Sigmoid colon (tissue), 7 donors: ENCODE results near the gene SIN3A. TPM values are rescaled to one million over a fixed set of nuclear protein-coding genes. Genes with fewer than 3 reads are reported as not detected.

Experiments used
- DNase-seq: peaks from one replicate; pipeline ENCODE4 v3.0.0-alpha.2; 2019
- H3K27ac ChIP-seq, 4 donors: fragments of 200-600 bp; sonication (generic); one replicate each; pipeline ENCODE4 v1.5.1; 2016 to 2019; ENCODE audit warnings: mild to moderate bottlenecking in 1 of 4
- H3K27me3 ChIP-seq, 3 donors: fragments of 200-600 bp; sonication (generic); one replicate each; pipeline ENCODE4 v1.5.1; 2019; ENCODE audit warnings: mild to moderate bottlenecking in 1 of 3
- H3K36me3 ChIP-seq, 4 donors: fragments of 200-600 bp; sonication (generic); one replicate each; pipeline ENCODE4 v1.5.1; 2016 to 2019
- H3K4me1 ChIP-seq, 4 donors: fragments of 200-600 bp; sonication (generic); one replicate each; pipeline ENCODE4 v1.5.1; 2017 to 2019
- H3K4me3 ChIP-seq, 4 donors: fragments of 200-600 bp; sonication (generic); one replicate each; pipeline ENCODE4 v1.5.1; 2017 to 2019; ENCODE audit warnings: mild to moderate bottlenecking in 2 of 4, moderate library complexity in 1 of 4
- H3K9me3 ChIP-seq, 4 donors: fragments of 200-600 bp in 3 of 4; sonication (generic) in 3 of 4; one replicate each; pipeline versions ENCODE4 v1.5.1 to v1.6.1; 2013 to 2019
- EP300 ChIP-seq, 4 donors: sonication (generic); formaldehyde crosslinking; IDR thresholded peaks; one replicate each; pipeline ENCODE4 v1.6.1; 2017; ENCODE audit warnings: antibody characterized with exemption in 4 of 4
- POLR2A ChIP-seq, 2 donors: fragments of 450-650 bp; IDR thresholded peaks; one replicate each; pipeline ENCODE4 v1.6.1; 2016; ENCODE audit warnings: antibody characterized with exemption in 2 of 2, mild to moderate bottlenecking in 2 of 2, moderate library complexity in 2 of 2
- POLR2AphosphoS5 ChIP-seq, 4 donors: sonication (generic); formaldehyde crosslinking; IDR thresholded peaks; one replicate each; pipeline ENCODE4 v1.6.1; 2017; ENCODE audit warnings: antibody characterized with exemption in 4 of 4
- WGBS, 2 donors: extraction: QIAGEN DNeasy Blood & Tissue Kit; methylation state at CpG; one replicate each; pipeline ENCODE4 v1.1.7; 2013; 5-methylcytosine and 5-hydroxymethylcytosine counted together
- intact Hi-C: fragments of 100-400 bp; cut with DNase I; formaldehyde crosslinking; loops from one replicate; pipeline ENCODE4 v1.15.1; 2023
- polyA plus RNA-seq, 3 donors: library from polyadenylated mRNA; stranded (reverse); fragments of 200-250 nt; gene quantifications; one replicate each; pipeline ENCODE4 v1.2.3, GENCODE V29; 2013
- total RNA-seq, 4 donors: library from RNA; depleted of rRNA; stranded (reverse); fragments of >200 nt; gene quantifications; one replicate each; pipeline ENCODE4 v1.1.0, GENCODE V29; 2016
- TF ChIP-seq, protein P1 (sequence below), 4 experiments: fragments of 450-650 bp in 3 of 4; fragments of 200-600 bp in 1 of 4; IDR thresholded peaks; one replicate each; pipeline ENCODE4 v1.5.1; 2016 to 2019; ENCODE audit warnings: antibody characterized with exemption in 4 of 4, mild to moderate bottlenecking in 3 of 4, moderate library complexity in 2 of 4
- donor health status: healthy with polysubstance abuse.
- donor health status: Bipolar disorder and iron deficiency.
- donor health status: healthy.

SIN3A gene
- total and polyA plus RNA-seq, 7 donors: 7.9 to 41.8 (median 34.6) TPM

DNA sequence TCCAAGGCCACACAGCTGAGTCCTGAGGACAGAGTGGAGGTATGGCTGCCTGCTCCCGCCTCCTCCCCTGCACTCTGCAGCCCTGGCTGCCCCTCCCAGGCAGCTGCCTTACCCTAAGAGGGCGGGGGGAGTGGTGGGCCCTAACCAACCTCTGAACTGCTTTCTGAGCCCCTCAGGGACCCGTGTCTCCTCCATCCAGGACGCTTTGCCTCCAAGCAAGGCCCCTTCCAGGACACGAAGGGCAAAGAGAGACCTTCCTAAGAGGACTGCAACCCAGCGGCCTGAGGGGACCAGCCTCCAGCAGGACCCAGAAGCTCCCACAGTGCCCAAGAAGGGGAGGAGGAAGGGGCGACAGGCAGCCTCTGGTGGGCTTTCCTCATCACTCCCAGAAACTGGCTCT is 97.0 kb downstream of the SIN3A start:
- no peaks in the 10 kb centered on the region for H3K9me3 ChIP-seq
- H3K27ac ChIP-seq: no peak overlapping the region
- DNase-seq: no peak
- H3K4me3 ChIP-seq: no peak overlapping the region
- 87 to 89% methylated on average over 7 of the region's 7 CpGs for WGBS, 2 donors
- peaks cover 0 to 4% (median under 1%) of the 10 kb centered on the region in 4 donors for H3K4me1 ChIP-seq
- no peaks in the 10 kb centered on the region for H3K27me3 ChIP-seq
- peaks cover 14 to 41% (median 26%) of the 10 kb centered on the region in 4 donors for H3K36me3 ChIP-seq
- intact Hi-C loops: no loop called here
- TF ChIP-seq EP300 (IDR thresholded peaks at IDR 0.05): no peak
- TF ChIP-seq, protein P1, sequence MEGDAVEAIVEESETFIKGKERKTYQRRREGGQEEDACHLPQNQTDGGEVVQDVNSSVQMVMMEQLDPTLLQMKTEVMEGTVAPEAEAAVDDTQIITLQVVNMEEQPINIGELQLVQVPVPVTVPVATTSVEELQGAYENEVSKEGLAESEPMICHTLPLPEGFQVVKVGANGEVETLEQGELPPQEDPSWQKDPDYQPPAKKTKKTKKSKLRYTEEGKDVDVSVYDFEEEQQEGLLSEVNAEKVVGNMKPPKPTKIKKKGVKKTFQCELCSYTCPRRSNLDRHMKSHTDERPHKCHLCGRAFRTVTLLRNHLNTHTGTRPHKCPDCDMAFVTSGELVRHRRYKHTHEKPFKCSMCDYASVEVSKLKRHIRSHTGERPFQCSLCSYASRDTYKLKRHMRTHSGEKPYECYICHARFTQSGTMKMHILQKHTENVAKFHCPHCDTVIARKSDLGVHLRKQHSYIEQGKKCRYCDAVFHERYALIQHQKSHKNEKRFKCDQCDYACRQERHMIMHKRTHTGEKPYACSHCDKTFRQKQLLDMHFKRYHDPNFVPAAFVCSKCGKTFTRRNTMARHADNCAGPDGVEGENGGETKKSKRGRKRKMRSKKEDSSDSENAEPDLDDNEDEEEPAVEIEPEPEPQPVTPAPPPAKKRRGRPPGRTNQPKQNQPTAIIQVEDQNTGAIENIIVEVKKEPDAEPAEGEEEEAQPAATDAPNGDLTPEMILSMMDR (IDR thresholded peaks at IDR 0.05): no peak
- no peak for TF ChIP-seq POLR2A (IDR thresholded peaks at IDR 0.05)
- peak in 1 of 4 donors; percentile 14 for TF ChIP-seq POLR2AphosphoS5 (IDR thresholded peaks at IDR 0.05)

DNA sequence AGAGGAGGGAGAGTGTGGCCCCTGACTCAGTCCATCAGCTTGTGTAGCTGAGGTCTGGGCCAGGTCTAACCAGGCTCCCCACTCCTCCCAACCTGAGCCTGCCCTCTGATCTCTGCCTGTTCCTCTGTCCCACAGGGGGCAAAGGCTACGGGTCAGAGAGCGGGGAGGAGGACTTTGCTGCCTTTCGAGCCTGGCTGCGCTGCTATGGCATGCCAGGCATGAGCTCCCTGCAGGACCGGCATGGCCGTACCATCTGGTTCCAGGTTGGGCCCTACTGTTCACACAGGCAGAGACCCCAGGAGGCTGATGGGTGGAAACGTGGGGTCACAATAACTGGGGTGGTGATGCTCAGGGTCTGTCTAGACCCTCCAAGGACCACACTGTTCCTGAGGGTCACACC is 97.9 kb downstream of the SIN3A start:
- Histone ChIP-seq H3K36me3 (peaks cover 10 to 32% (median 20%) of the 10 kb centered on the region in 4 donors), H3K27ac (no peak overlapping the region), H3K27me3 (no peaks in the 10 kb centered on the region), H3K9me3 (no peaks in the 10 kb centered on the region), H3K4me3 (no peak overlapping the region), H3K4me1 (peaks cover 0 to 13% (median 8%) of the 10 kb centered on the region in 4 donors)
- DNase-seq: no peak
- 87 to 93% methylated on average over 7 of the region's 7 CpGs for WGBS, 2 donors
- intact Hi-C loops: no loop called here
- TF ChIP-seq, protein P1 (IDR thresholded peaks at IDR 0.05): no peak
- TF ChIP-seq EP300 (IDR thresholded peaks at IDR 0.05): no peak
- no peak for TF ChIP-seq POLR2A (IDR thresholded peaks at IDR 0.05)
- TF ChIP-seq POLR2AphosphoS5 (IDR thresholded peaks at IDR 0.05): no peak

DNA sequence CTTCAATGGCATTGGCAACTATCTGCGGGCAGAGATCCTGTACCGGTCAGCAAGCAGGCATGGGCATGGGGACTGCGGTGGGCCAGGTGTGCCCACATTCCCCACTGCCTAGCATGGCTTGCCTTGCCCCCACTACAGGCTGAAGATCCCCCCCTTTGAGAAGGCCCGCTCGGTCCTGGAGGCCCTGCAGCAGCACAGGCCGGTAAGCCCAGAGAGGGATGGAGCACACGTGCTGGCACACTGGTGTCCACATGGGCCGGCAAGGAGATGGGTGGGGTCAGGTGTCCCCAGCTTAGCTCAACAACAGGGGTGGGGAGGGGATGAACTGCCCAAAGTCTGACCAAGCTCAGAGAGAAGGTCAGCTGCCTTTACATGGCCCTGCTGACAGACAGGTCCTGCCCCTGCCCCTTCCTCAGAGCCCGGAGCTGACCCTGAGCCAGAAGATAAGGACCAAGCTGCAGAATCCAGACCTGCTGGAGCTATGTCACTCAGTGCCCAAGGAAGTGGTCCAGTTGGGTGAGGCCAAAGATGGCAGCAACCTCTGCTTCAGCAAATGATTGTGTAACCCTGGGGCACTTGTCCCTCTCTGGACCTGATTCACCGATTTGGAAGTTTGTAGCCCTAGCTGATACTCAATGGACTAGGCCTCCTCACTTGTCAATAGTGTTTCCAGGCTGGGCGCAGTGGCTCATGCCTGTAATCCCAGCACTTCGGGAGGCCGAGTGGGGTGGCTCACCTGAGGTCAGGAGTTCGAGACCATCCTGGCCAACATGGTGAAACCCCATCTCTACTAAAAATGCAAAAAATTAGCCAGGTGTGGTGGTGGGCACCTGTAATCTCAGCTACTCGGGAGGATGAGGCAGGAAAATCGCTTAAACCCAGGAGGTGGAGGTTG is 99.1 kb downstream of the SIN3A start:
- H3K36me3 ChIP-seq: peaks cover 10 to 23% (median 15%) of the 10 kb centered on the region in 4 donors
- H3K27ac ChIP-seq: no peak overlapping the region
- DNase-seq: no peak

DNA sequence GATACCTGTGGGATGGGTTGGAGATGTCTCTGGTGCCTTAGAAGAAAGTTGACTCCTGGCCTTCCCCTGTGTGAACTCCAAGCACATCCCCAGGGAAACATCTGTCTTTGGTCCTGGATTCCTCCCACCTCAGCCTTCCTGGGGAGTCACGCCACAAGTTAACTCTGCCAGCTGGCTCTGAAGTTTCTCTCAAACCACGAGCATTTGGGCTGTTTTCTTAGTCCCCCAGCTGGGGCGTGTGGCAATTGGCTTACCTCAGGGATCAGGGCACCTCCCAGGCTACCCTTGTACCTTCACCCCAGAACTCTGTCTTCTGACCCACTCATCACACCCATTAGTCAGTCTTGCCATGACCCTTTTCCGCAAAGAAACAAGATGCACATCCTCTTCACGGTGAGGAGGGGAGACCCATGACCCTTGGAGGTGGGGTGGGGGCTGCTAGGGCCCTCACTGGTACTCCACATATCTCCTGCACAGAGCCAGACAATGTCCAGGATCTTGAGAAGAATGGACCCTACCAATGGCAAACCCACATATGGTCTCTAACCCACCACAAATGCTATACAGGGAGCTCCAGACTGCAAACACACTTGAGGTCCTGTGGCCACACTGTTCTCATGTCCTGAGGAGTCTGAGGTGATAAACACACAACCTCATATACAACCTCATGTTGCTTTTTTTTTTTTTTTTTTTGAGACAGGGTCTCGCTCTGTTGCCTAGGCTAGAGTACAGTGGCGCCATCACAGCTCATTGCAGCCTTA is 100.7 kb downstream of the SIN3A start:
- Histone ChIP-seq H3K36me3 (peaks cover 0 to 8% (median 4%) of the 10 kb centered on the region in 4 donors), H3K27me3 (no peaks in the 10 kb centered on the region), H3K27ac (no peak overlapping the region), H3K4me3 (no peak overlapping the region), H3K9me3 (no peaks in the 10 kb centered on the region), H3K4me1 (peaks cover 0 to 24% (median 19%) of the 10 kb centered on the region in 4 donors)
- intact Hi-C loops: no loop called here
- no peak for DNase-seq
- WGBS, 2 donors: 75 to 85% methylated on average over 7 of the region's 7 CpGs
- TF ChIP-seq, protein P1 (IDR thresholded peaks at IDR 0.05): no peak
- TF ChIP-seq POLR2AphosphoS5 (IDR thresholded peaks at IDR 0.05) (peak in 1 of 4 donors; percentile 3), EP300 (IDR thresholded peaks at IDR 0.05) (no peak), POLR2A (IDR thresholded peaks at IDR 0.05) (no peak)

More for the DNA sequence above, 99.1 kb downstream of the SIN3A start:
- TF ChIP-seq EP300 (IDR thresholded peaks at IDR 0.05) (no peak), POLR2AphosphoS5 (IDR thresholded peaks at IDR 0.05) (no peak), POLR2A (IDR thresholded peaks at IDR 0.05) (no peak)
- TF ChIP-seq, protein P1 (IDR thresholded peaks at IDR 0.05): no peak
- no peak overlapping the region for H3K4me3 ChIP-seq
- 93% methylated on average over 16 of the region's 16 CpGs for WGBS, 2 donors
- H3K27me3 ChIP-seq: no peaks in the 10 kb centered on the region
- H3K9me3 ChIP-seq: no peaks in the 10 kb centered on the region
- H3K4me1 ChIP-seq: peaks cover 0 to 19% (median 13%) of the 10 kb centered on the region in 4 donors
- intact Hi-C loops: no loop called here
